Activated CD8-positive, alpha-beta memory T cell treated with anti-CD3 and anti-CD28 coated beads for 1 hour (primary cell): ENCODE results near the gene ACTG1.
"Not testable (repeated sequence)": the region's sequence is repeated elsewhere in the genome, so short reads cannot be mapped to it uniquely, and the experiment has no call there.

Experiments
- DNase-seq, 2 donors: peaks; one replicate each; pipeline ENCODE4 v3.0.0-alpha.2; 2020; ENCODE audit warnings: low read depth in 1 of 2; ENCODE audit errors: extremely low read depth in 1 of 2

Gene ACTG1

GRCh38 chr17:81533339-81534141, 20.9 kb upstream of the ACTG1 start:
- no peak for DNase-seq

GRCh38 chr17:81532490-81533287, 20.1 kb upstream of the ACTG1 start:
- no peak for DNase-seq

- not testable (repeated sequence) for DNase-seq
These were observed 19.4 kb upstream of the ACTG1 start for GRCh38 chr17:81531998-81532404.

GRCh38 chr17:81531013-81531412, 18.4 kb upstream of the ACTG1 start:
- DNase-seq: not testable (repeated sequence)

- no peak for DNase-seq
These were observed 16.8 kb upstream of the ACTG1 start for GRCh38 chr17:81529437-81529803.

- DNase-seq: no peak
These were observed 16.2 kb upstream of the ACTG1 start for GRCh38 chr17:81528651-81529436.

- no peak for DNase-seq
These were observed 15.7 kb upstream of the ACTG1 start for GRCh38 chr17:81528384-81528650.

- no peak for DNase-seq
These were observed 15.2 kb upstream of the ACTG1 start, which contains the start of gene FSCN2 for GRCh38 chr17:81527591-81528383. FSCN2 (plus strand) TSS chr17:81528377; CDS start chr17:81528532, 155 bp downstream.

- DNase-seq: no peak
These were observed 14.3 kb upstream of the ACTG1 start for GRCh38 chr17:81526662-81527571.

GRCh38 chr17:81524865-81525159, 12.2 kb upstream of the ACTG1 start:
- no peak for DNase-seq

GRCh38 chr17:81524039-81524864, 11.7 kb upstream of the ACTG1 start:
- no peak for DNase-seq

- no peak for DNase-seq
These were observed 10.9 kb upstream of the ACTG1 start for GRCh38 chr17:81523402-81524038.

GRCh38 chr17:81522491-81523401, 10.1 kb upstream of the ACTG1 start:
- no peak for DNase-seq

- no peak for DNase-seq
These were observed 7.7 kb upstream of the ACTG1 start for GRCh38 chr17:81520021-81520901.

- peak; percentile 55 for DNase-seq
These were observed 6.9 kb upstream of the ACTG1 start for GRCh38 chr17:81519284-81520020.

- DNase-seq: no peak
These were observed 6.2 kb upstream of the ACTG1 start for GRCh38 chr17:81518785-81519283.
